Measurements from ENCODE around the gene MYCBPAP.

MYCBPAP gene

DNA sequence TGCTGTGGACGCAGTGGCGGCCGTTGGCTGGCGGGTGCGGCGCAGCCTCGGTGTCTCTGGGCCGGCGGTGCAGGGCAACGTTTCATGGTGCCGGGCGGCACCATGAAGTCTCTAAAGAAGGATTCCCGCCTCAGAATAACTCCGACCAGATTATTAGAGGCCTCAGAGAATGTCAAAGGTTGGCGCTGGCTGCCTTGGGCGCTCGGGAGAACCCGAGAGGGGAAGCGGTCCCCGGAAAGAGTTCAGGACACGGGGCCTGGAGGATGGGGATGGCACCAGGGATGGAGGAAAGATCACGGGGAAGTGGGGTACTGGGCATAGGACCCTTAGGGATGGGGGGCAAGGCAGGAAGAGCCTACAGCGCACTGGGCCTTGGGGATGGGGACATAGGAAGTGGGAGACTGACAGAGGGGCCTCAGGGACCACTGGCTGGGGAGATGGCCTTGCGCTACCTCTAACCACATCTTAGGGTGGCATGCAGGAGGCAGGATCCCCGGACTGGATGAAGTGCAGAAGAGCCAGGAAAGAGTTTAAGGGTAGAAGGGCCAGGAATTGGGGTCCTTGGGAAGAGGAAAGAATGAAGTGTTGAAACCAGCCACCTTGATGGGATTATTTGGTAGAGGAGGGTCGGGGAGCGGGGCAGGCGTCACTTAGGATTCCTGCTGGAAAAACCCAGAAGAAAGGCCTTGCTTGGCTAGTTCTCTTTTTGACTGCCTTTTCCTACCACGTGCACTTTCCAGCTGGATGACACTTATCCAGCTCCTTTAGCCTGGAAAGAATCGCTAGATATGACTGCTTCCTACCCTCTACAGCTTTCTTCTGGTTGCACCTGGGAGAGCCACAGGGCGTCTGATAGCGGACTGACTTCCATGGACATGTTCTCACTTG is 578 bp downstream of the MYCBPAP start:
- H3K4me3 ChIP-seq (ENCODE audit: low read depth, low read length): peak overlapping the region; percentile 43
- no peaks in the 10 kb centered on the region for H3K27me3 ChIP-seq
- H3K36me3 ChIP-seq: no peaks in the 10 kb centered on the region
- peaks cover 10% of the 10 kb centered on the region for H3K4me1 ChIP-seq
- H3K9me3 ChIP-seq: no peaks in the 10 kb centered on the region
- DNase-seq: no peak
- TF ChIP-seq, protein P1, sequence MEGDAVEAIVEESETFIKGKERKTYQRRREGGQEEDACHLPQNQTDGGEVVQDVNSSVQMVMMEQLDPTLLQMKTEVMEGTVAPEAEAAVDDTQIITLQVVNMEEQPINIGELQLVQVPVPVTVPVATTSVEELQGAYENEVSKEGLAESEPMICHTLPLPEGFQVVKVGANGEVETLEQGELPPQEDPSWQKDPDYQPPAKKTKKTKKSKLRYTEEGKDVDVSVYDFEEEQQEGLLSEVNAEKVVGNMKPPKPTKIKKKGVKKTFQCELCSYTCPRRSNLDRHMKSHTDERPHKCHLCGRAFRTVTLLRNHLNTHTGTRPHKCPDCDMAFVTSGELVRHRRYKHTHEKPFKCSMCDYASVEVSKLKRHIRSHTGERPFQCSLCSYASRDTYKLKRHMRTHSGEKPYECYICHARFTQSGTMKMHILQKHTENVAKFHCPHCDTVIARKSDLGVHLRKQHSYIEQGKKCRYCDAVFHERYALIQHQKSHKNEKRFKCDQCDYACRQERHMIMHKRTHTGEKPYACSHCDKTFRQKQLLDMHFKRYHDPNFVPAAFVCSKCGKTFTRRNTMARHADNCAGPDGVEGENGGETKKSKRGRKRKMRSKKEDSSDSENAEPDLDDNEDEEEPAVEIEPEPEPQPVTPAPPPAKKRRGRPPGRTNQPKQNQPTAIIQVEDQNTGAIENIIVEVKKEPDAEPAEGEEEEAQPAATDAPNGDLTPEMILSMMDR (IDR thresholded peaks at IDR 0.05; ENCODE audit: low read depth, low read length): no peak

DNA sequence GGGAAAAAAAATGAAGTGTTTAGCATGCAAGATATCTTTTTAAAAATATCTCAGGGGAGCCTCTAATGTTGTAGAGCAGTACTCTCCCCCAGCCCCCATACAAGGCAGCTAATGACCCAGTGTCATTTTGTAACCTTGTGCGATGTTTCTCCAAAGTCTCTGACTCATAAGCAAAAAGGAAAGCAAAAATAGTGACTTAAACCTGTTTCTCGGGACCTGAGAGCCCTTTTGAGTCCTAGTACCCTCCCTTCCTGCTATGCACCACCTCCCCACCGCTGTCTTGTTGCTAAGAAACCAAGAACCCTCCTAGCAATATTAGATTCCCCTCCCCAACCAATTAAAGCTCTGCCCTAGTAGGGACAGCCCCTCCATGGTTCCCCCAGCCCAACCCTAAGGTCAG is 2.8 kb downstream of the MYCBPAP start:
- no peaks in the 10 kb centered on the region for H3K9me3 ChIP-seq
- peaks cover 10% of the 10 kb centered on the region for H3K4me1 ChIP-seq
- no peaks in the 10 kb centered on the region for H3K36me3 ChIP-seq
- TF ChIP-seq, protein P1 (IDR thresholded peaks at IDR 0.05; ENCODE audit: low read depth, low read length): no peak
- no peak overlapping the region for H3K4me3 ChIP-seq (ENCODE audit: low read depth, low read length)
- H3K27me3 ChIP-seq: no peaks in the 10 kb centered on the region
- DNase-seq: no peak

DNA sequence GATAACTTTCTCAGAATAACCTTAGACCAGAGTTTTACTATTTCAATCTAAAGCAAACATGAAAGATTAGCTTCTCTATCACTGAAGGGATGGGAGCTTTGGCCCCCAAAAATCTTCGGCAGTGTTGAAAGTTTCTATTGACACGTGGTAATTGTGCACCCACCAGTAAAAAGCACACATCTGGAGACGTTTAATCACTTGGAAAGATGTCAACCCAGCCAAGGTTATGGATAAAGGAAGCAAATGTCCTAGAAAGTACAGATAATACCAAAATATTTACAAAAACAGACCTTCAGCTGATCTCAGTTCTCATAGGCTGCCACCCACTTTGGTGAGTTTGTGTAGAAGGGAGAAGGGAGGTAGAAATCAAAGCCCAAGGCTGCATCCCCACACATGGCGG is 5.3 kb downstream of the MYCBPAP start:
- DNase-seq: no peak
- Histone ChIP-seq H3K36me3 (no peaks in the 10 kb centered on the region), H3K4me1 (peaks cover 10% of the 10 kb centered on the region), H3K4me3 (ENCODE audit: low read depth, low read length) (no peak overlapping the region), H3K9me3 (no peaks in the 10 kb centered on the region), H3K27me3 (no peaks in the 10 kb centered on the region)
- TF ChIP-seq, protein P1 (IDR thresholded peaks at IDR 0.05; ENCODE audit: low read depth, low read length): no peak

GRCh38 chr17:50514388-50514787 is 6.1 kb downstream of the MYCBPAP start:
- Histone ChIP-seq H3K36me3 (no peaks in the 10 kb centered on the region), H3K4me3 (ENCODE audit: low read depth, low read length) (no peak overlapping the region), H3K4me1 (peaks cover 10% of the 10 kb centered on the region), H3K9me3 (no peaks in the 10 kb centered on the region), H3K27me3 (no peaks in the 10 kb centered on the region)
- no peak for DNase-seq
- TF ChIP-seq, protein P1 (IDR thresholded peaks at IDR 0.05; ENCODE audit: low read depth, low read length): no peak

DNA sequence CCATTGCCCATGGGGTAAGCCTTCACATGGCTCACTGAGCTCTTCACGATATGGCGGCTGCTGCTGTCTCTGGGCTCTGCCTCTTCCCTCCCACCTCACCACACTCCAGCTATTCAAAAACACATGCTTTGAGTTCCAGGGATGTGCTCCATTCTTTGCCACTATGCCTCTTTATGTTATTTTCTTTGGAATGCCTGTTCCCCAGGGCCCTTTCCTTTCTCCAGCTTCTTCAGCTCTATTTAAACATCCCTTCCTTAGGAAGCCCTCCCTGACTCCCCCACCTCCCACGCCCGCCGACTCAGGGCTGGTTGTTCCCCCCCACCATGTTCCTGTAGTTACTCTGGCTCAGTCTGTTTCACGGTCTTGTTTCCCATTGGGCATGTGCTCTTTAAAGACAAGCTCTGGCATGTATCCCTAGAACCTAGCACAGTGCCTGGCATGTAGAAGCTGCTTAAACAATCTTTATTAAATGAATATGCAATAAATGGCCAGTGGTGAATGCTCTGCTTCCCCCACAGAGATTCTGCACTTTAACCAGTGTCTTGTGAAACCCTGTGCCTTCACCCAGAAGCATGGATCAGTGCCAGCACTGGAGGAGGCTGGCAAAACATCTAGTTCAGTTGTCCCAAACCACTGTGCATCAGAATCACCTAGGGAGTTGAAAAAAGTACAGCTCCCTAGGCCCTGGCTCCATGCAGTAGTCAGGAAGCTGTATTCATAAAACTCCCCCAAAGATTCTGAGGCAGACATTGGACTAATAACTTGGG is 6.9 kb downstream of the MYCBPAP start:
- Histone ChIP-seq H3K36me3 (no peaks in the 10 kb centered on the region), H3K27me3 (no peaks in the 10 kb centered on the region), H3K9me3 (no peaks in the 10 kb centered on the region), H3K4me1 (peaks cover 10% of the 10 kb centered on the region), H3K4me3 (ENCODE audit: low read depth, low read length) (no peak overlapping the region)
- DNase-seq: no peak
- TF ChIP-seq, protein P1 (IDR thresholded peaks at IDR 0.05; ENCODE audit: low read depth, low read length): no peak

DNA sequence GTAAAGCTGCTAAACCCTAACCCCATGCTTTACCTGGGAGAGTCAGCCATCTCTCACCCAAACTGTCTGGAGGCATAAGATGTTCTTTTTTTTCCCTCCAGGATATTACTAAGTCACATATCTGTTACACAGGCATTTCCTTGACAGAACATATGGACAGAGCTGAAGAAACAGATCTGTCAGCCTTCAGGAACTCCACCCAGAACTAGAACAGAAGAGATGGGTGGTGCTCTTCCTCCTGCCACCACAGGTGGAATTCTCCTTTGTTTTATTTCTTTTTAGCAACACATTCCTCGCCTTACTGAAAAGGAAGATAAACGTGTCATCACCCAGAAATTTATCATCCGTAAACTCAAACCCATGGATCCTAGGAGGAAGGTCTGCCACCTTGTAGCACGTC is 8.8 kb downstream of the MYCBPAP start:
- H3K36me3 ChIP-seq: no peaks in the 10 kb centered on the region
- TF ChIP-seq, protein P1 (IDR thresholded peaks at IDR 0.05; ENCODE audit: low read depth, low read length): no peak
- no peaks in the 10 kb centered on the region for H3K4me1 ChIP-seq

More for the DNA sequence above, 8.8 kb downstream of the MYCBPAP start:
- DNase-seq: no peak
- H3K4me3 ChIP-seq (ENCODE audit: low read depth, low read length): no peak overlapping the region
- H3K27me3 ChIP-seq: no peaks in the 10 kb centered on the region
- H3K9me3 ChIP-seq: no peaks in the 10 kb centered on the region
